ENCODE results near the gene RPP38. TPM values are rescaled to one million over a fixed set of nuclear protein-coding genes. Genes with fewer than 3 reads are reported as not detected.

RPP38 gene
- total RNA-seq, 1 experiment from 2014 or later, result 40.7 TPM

GRCh38 chr10:15099886-15100285, 2.7 kb downstream of the RPP38 start:
- peaks cover 9% of the 10 kb centered on the region; the same call in 1 of the 2 replicates for H3K4me1 ChIP-seq
- H3K9me3 ChIP-seq, result no peaks in the 10 kb centered on the region
- Mint-ChIP-seq H3K4me1 (ENCODE audit: low read depth, unreplicated experiment) (peaks cover 20% of the 10 kb centered on the region), H3K4me3 (ENCODE audit: unreplicated experiment) (peak overlapping the region; percentile 20), H3K27me3 (ENCODE audit: insufficient read depth, unreplicated experiment) (no peaks in the 10 kb centered on the region), H3K36me3 (ENCODE audit: insufficient read depth, unreplicated experiment) (peaks cover 81% of the 10 kb centered on the region), H3K27ac (ENCODE audit: unreplicated experiment) (peak overlapping the region; percentile 38), H3K9me3 (ENCODE audit: unreplicated experiment) (no peaks in the 10 kb centered on the region)
- no TSS peak for BruUV-seq (replicated peaks)
- no peak overlapping the region for H3K4me3 ChIP-seq (ENCODE audit: low read depth, low read length)
- no peak for TF ChIP-seq CTCF (IDR thresholded peaks at IDR 0.05; ENCODE audit: insufficient read depth in 1 of 2, low read depth in 1 of 2, low read length in 1 of 2, severe bottlenecking in 1 of 2, unreplicated experiment in 1 of 2)
- DNase-seq, result no peak
- no peaks in the 10 kb centered on the region for H3K27me3 ChIP-seq (replicated peaks; ENCODE audit: control insufficient read depth, insufficient read depth, low read length)
- ChIA-PET CTCF (no interaction called here), POLR2A (interaction anchor here (1.3 kb wide), 1 partner anchor 141 kb away, joined by 10 read pairs; the partner anchor contains the start of gene MEIG1)
- intact Hi-C loops (cut with micrococcal nuclease; ENCODE audit: unreplicated experiment), result no loop called here
- H3K36me3 ChIP-seq (ENCODE audit: control insufficient read depth, insufficient read depth, low read length), result peaks cover 3% of the 10 kb centered on the region

- peaks cover 3% of the 10 kb centered on the region for H3K36me3 ChIP-seq (ENCODE audit: control insufficient read depth, insufficient read depth, low read length)
- Mint-ChIP-seq H3K4me3 (ENCODE audit: unreplicated experiment) (no peak overlapping the region), H3K27ac (ENCODE audit: unreplicated experiment) (no peak overlapping the region), H3K9me3 (ENCODE audit: unreplicated experiment) (no peaks in the 10 kb centered on the region), H3K27me3 (ENCODE audit: insufficient read depth, unreplicated experiment) (no peaks in the 10 kb centered on the region), H3K36me3 (ENCODE audit: insufficient read depth, unreplicated experiment) (peaks cover 92% of the 10 kb centered on the region), H3K4me1 (ENCODE audit: low read depth, unreplicated experiment) (peaks cover 14% of the 10 kb centered on the region)
- peaks cover 10% of the 10 kb centered on the region; the same call in 1 of the 2 replicates for H3K4me1 ChIP-seq
- H3K27me3 ChIP-seq (replicated peaks; ENCODE audit: control insufficient read depth, insufficient read depth, low read length), result no peaks in the 10 kb centered on the region
- no TSS peak for BruUV-seq (replicated peaks)
- no peaks in the 10 kb centered on the region for H3K9me3 ChIP-seq
- no peak for TF ChIP-seq CTCF (IDR thresholded peaks at IDR 0.05; ENCODE audit: insufficient read depth in 1 of 2, low read depth in 1 of 2, low read length in 1 of 2, severe bottlenecking in 1 of 2, unreplicated experiment in 1 of 2)
- H3K4me3 ChIP-seq (ENCODE audit: low read depth, low read length), result no peak overlapping the region
- ChIA-PET CTCF (no interaction called here), POLR2A (interaction anchor here (0.6 kb wide), 1 partner anchor 65 kb away, joined by 8 read pairs; no protein-coding TSS in a partner anchor)
- DNase-seq, result no peak
- intact Hi-C loops (cut with micrococcal nuclease; ENCODE audit: unreplicated experiment), result no loop called here
These were observed 6.4 kb downstream of the RPP38 start for GRCh38 chr10:15103513-15103912.

- H3K27ac Mint-ChIP-seq (ENCODE audit: unreplicated experiment), result no peak overlapping the region
- no peaks in the 10 kb centered on the region for H3K27me3 Mint-ChIP-seq (ENCODE audit: insufficient read depth, unreplicated experiment)
- peaks cover 4% of the 10 kb centered on the region for H3K36me3 ChIP-seq (ENCODE audit: control insufficient read depth, insufficient read depth, low read length)
- no peaks in the 10 kb centered on the region for H3K9me3 ChIP-seq
- peaks cover 88% of the 10 kb centered on the region for H3K36me3 Mint-ChIP-seq (ENCODE audit: insufficient read depth, unreplicated experiment)
- H3K4me3 ChIP-seq (ENCODE audit: low read depth, low read length), result no peak overlapping the region
- H3K4me3 Mint-ChIP-seq (ENCODE audit: unreplicated experiment), result no peak overlapping the region
- H3K4me1 ChIP-seq, result 0 out of 2 replicates have a peak, but pooled peaks cover 7% of the 10 kb centered on the region
- CTCF ChIA-PET, result interaction anchor here (0.5 to 1.8 kb wide), 5 partner anchors 32 to 547 kb away, joined by 3 to 12 read pairs (median 4); partner anchors contain the start of genes CDNF, DCLRE1C, HSPA14 and MSANTD7
- TF ChIP-seq CTCF (IDR thresholded peaks at IDR 0.05; ENCODE audit: insufficient read depth in 1 of 2, low read depth in 1 of 2, low read length in 1 of 2, severe bottlenecking in 1 of 2, unreplicated experiment in 1 of 2), result peak; percentile 94 to 97
- no peaks in the 10 kb centered on the region for H3K4me1 Mint-ChIP-seq (ENCODE audit: low read depth, unreplicated experiment)
- no peaks in the 10 kb centered on the region for H3K9me3 Mint-ChIP-seq (ENCODE audit: unreplicated experiment)
- intact Hi-C loops (cut with micrococcal nuclease; ENCODE audit: unreplicated experiment), result loop anchor here (1.0 to 5.0 kb wide), 4 partner anchors 61 to 180 kb away; partner anchors contain the start of genes DCLRE1C and NMT2
- POLR2A ChIA-PET, result interaction anchor here (0.5 to 1.0 kb wide), 2 partner anchors 9 to 62 kb away, joined by 3 to 12 read pairs; no protein-coding TSS in a partner anchor
- H3K27me3 ChIP-seq (replicated peaks; ENCODE audit: control insufficient read depth, insufficient read depth, low read length), result no peaks in the 10 kb centered on the region
- DNase-seq, result peak; percentile 83 to 88
- BruUV-seq (replicated peaks), result no TSS peak
These were observed 9.3 kb downstream of the RPP38 start for GRCh38 chr10:15106352-15107013.
